NB4 (cell line): Measurements from ENCODE around the gene ZC3H7A.

Experiments
- POLR2A ChIP-seq: IDR thresholded peaks from 2 replicates; pipeline ENCODE4 v1.6.1; 2011; ENCODE audit warnings: mild to moderate bottlenecking; ENCODE audit not compliant: insufficient read length; ENCODE audit errors: extremely low read depth
- TF ChIP-seq, protein P1 (sequence below): IDR thresholded peaks from one replicate; pipeline ENCODE4 v1.5.1; 2012; ENCODE audit warnings: low read depth, low read length
- TF ChIP-seq, protein P2 (sequence below): IDR thresholded peaks from 2 replicates; pipeline ENCODE4 v1.6.1; 2011; ENCODE audit warnings: low read depth, low read length

DNA sequence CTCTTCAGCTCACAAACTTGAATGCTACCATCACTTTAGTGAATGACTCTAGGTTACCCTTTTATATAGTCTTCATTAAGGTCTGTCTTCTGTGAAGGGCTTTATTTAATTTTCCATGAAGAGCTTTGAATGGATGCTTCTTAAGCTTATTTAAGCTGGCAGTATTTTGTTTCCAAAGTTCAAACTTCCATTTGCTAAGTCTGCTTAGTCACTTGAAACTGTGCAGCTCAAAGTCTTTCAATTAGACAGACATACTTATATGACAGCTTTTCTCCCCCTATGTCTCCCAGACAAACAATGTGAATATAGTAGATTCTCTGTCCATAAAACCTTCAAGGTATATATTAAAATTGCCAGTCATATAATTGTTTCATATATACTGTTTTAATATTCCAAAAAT is 77.9 kb downstream of the ZC3H7A start:
- TF ChIP-seq, protein P1, sequence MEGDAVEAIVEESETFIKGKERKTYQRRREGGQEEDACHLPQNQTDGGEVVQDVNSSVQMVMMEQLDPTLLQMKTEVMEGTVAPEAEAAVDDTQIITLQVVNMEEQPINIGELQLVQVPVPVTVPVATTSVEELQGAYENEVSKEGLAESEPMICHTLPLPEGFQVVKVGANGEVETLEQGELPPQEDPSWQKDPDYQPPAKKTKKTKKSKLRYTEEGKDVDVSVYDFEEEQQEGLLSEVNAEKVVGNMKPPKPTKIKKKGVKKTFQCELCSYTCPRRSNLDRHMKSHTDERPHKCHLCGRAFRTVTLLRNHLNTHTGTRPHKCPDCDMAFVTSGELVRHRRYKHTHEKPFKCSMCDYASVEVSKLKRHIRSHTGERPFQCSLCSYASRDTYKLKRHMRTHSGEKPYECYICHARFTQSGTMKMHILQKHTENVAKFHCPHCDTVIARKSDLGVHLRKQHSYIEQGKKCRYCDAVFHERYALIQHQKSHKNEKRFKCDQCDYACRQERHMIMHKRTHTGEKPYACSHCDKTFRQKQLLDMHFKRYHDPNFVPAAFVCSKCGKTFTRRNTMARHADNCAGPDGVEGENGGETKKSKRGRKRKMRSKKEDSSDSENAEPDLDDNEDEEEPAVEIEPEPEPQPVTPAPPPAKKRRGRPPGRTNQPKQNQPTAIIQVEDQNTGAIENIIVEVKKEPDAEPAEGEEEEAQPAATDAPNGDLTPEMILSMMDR: no peak
- TF ChIP-seq POLR2A: no peak
- TF ChIP-seq, protein P2, sequence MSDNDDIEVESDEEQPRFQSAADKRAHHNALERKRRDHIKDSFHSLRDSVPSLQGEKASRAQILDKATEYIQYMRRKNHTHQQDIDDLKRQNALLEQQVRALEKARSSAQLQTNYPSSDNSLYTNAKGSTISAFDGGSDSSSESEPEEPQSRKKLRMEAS: no peak
